NCI-H510A (cell line): ENCODE measurements around the gene ZFR2.

Source experiments
- DNase-seq: peaks from one replicate; lab custom pipeline; 2025; lab: John Stamatoyannopoulos, UW

The ZFR2 gene

DNA sequence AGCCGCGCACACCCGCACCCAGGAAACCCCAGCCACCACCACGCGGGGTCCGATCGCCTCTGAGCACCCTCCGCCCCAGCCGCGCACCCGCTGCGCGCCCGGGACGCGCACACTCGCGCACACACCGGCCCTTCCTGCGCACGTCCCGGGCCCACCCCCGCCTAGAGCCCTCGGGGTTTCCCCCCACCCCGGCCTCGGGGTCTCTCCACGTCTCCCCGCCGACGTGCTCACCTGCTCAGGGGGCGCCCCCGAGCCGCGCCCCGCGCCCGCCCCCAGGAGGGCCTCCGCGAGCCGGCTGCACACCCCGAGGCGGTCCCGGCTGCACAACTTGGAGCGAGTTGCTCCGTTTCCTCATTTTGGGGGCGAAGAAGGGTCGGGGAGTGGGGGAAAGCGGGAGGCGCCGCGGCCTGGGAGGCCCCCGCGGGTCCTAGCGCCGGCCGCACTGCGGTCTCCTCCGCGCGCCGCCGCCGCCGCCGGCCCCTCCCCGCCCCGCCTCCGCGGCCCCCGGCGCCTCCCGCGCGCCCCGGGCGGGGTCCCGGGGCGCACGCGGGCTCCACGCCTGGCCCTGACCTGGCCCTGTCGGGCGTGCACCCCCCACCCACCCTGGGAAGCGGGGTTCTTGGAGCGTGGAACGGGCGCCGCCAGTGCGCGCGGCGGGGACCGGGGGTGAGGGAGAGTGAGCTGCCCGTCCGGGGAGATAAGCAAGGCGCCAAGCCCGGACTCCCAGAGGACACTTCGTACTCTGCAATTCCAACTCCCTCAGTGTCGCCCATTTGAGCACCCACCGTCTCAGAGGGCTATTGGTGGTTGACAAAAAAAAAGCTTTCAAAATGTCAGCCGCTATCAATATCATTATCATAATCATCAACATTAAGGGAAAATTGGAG lies 82.7 kb downstream of the ZFR2 start, which contains the start of gene MATK:
Gene MATK (minus strand): TSS at position 444 of the 887 bp plus-strand sequence. CDS start 1,246 bp downstream, outside the sequence.
- no peak for DNase-seq

DNA sequence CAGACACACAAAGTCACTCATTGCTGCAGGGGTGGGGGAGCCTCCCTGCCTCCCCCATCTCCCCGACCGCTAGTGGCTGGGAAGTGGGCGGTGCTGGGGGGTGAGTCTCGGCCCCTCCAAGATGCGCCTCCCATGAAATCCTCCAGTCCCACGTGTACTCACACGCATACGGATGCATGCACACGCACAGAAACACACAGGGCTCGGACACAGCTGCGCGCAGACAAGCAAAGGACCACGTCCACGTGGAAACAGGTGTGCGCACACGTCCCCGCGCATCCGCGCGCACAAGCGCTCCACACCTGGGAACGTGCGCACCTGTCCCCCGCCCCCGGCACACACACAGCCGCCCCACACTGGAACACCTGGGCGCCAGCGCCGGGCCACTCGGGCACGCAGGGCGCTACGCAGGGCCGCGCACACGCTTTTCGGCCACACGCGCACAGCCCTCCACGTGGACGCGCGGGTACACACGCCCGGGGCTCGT lies 83.3 kb downstream of the ZFR2 start:
- DNase-seq: no peak

DNA sequence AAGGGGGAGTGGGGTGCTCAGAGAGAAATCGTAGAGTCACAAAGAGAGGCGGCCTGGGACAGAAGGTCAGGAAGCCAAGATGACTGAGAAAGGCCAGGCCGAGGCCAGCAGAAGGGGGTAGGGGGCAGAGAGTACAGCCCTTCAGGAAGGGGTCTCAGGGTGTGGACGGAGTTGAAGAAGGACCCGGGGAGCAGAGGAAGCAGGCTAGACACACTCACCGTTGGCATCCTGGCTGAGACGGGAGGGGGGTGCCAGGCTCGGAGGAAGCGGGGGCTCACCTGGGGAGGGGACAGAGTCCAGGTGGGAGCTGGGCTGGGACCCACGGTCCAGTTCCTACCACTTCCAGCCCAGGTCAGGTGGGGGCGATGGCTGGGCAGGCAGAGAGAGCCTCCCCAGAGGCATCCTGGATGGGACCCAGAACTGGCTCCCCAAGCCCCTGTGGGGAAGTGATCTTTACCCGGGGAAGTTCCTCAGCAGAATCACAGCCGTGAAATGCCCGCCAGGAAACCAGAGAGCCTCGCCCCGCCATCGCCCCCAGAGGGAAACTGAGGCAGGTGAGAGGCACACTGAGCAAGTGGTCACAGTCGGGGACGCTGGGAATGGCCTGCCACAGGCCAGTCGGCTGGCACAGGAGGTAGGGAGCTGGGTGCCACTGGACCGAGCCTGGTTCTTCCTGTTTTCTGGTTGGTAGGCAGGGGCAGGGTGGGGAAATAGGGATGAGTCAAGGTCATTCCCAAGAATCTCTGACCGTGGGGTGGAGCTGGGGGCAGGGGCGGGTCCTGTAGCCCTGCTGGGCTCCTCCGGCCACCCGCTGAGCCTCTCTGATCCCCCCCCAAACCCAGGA lies 84.0 kb downstream of the ZFR2 start:
- no peak for DNase-seq

DNA sequence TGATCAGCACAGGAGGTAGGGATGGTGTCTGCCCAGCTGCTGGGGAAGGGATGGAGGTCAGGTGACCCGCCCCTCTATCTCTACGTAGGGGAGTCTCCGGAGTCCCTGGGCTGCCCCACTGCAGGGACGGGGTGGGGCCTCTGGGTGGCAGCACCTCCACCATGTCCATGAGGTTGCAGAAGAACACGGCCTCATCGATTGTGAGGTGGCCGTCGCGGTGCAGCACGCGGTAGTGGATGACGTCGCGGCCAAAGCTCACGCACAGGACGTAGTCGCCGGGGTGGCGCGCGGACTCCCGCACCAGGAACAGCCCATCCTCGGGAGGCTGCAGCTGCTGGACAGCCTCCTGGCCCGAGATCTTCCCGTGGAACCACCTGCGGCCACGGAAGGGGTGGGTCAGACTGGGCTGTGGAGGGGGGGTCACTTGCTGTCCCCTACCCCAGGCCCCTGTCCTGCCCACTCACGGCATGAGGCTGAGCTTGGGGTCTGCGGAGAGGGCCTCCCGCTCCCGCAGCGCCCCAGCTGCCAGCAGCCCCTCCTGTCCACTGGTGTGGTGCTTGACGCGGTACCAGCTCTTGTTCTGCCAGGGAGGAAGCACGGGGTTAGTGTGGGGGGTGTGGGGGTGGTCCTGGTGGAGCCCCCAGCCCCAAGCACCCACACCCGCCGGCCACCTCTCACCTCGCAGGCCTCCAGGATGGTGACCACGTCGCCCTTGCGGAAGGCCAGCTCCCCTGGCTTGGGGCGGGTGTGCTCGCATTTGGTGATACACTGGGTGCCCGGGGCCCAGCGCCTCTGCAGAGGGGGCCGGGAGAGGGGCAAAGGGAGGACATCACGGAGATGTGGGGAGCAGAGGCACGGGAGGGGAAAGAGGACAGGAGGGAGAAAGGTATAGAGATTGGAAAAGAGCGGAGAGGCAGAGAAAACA lies 84.9 kb downstream of the ZFR2 start:
- DNase-seq: no peak

DNA sequence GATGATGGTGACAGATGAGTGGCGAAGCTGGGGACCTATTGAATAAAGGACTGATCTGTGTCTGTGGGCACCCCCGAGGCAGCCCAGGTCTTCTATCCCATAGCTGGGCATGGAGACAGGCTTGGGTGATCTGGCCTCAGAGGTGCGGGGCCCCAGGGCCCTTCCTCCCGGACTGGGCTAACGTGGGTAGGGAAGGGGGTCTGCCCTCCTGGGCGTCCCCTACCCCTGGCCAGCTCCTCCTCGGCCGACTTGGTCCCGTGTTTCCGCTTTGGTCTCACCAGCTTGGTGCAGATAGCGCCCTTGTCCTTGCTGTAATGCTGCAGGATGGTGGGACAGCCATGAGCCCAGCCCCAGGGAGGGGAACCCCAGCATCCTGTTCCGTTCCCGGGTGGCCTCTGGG lies 85.9 kb downstream of the ZFR2 start:
- DNase-seq: no peak

DNA sequence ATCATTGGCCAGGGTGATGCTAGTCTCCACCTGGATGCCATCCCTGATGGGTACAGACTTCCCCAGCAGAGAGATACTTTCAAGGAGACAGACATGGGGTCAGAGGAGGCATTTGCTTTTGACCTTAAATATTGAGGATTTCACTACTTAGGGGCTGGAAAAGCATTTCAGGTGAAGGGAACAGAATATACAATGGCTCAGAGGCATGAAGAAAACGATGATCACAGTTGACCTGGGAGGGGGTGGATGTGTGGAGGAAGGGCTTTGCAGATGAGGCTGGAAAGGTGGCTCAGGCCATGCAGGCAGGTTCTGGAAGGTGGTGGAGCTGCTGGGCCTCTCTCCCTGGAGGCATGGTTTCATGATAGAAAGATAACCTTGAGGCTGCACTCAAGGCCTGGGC lies 86.5 kb downstream of the ZFR2 start:
- DNase-seq: no peak

DNA sequence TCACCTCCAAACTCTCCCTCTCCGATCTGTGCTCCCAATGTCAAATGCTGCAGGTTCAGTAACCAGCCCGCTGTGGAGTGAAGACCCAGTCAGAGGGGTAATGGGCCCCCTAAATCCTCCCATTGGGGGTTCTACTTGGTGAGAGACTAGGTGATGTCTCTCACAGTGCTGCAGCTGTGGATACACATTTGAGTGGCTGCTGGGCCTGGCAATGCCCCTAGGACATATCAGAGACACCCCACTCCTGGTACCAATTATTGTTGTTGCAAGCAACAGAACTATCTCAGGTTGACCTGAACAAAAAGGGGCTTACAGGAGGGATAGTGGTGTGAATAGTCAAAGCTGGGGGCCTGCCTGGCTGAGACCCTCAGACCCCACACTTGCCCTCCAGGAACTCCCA lies 87.2 kb downstream of the ZFR2 start:
- DNase-seq: no peak

DNA sequence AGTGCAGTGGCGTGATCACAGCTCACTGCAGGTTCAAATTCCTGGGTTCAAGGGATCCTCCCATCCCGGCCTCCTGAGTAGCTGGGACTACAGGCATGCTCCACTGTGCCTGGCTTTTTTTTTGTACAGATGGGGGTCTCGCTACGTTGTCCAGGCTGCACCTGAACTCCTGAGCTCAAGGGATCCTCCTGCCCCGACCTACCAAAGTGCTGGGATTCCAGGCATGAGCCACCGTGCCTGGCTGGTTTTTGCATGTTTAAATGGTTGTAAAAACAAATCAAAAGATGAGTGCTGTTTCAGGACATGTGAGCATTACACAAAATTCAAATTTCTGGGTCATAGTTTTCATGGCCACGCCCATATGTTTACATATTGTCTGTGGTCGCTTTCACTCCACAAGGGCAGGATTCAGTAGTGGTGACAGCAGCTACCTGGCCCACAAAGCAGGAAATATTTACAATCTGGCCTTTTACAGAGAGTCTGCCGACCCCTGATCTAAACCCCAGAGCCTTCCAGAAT lies 88.0 kb downstream of the ZFR2 start:
- no peak for DNase-seq

DNA sequence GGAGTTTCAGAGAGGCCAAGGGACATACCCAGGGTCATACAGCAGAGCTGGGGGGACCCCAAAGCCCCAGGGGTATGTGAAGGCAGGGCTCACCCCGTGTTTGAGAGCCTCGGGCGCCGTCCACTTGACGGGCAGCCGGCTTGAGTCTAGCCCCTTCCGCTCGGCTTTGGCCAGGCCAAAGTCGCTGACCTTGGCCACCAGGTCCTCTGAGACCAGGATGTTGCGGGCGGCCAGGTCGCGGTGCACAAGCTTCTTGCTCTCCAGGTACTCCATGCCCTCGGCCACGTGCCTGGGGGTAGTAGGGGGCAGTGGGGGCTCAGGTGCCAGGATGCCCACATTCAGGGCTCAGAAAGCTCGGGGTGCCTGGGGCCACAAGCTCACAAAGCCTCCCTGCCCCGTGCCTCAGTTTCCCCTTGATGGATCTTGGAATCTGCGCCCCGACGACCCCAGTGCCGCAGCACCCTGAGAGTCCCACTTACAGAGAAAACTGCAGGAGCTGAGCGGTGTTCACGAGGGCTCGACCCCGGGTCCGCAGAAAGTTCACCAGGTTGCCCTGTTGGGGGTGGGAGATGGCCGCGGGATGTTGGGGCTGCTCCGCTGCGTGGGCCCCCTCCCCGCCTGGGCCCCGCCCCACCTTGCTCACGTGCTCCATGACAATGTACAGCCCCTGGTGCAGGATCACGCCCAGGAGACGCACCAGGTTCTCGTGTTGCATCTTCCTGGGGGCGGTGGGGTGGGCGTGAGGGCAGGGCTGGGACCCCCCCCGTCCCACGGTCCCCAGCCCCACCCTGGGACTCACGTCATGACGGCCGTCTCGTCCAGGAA lies 89.7 kb downstream of the ZFR2 start:
- no peak for DNase-seq

DNA sequence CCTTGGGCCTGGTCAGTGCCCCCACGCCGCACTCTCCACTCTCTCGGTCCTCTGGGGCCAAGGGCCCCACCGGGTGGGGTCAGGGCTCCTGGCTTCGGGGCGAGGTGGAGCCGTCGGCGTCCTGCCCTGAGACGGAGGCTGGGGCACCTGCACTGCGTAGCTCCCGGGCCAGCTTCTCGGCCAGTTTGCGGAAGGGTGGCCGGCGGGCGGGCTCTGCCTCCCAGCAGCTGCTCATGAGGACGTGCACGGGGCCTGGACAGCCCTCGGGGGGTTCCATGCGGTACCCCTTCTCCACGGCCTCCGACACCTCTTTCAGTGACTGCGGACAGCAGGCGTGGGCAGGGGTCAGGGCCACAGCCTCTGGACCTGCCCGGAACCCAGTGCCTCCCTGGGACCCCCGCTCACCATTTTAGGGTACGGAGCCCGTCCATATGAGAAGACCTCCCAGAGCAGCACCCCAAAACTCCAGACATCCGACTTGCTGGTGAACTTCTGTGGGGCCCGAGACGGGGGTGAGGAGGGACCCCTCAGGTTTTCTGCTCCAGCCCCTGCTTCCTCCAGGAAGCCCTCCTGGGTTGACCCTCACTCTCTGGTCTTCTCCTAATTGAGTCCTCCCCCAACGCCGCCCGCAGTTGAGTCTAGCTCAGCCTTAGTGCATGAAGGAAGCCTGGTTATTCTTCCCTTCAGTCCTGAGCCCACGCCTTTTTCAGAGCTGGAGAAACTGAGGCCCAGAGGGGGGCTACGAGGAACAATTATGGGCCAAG lies 90.6 kb downstream of the ZFR2 start:
- no peak for DNase-seq

DNA sequence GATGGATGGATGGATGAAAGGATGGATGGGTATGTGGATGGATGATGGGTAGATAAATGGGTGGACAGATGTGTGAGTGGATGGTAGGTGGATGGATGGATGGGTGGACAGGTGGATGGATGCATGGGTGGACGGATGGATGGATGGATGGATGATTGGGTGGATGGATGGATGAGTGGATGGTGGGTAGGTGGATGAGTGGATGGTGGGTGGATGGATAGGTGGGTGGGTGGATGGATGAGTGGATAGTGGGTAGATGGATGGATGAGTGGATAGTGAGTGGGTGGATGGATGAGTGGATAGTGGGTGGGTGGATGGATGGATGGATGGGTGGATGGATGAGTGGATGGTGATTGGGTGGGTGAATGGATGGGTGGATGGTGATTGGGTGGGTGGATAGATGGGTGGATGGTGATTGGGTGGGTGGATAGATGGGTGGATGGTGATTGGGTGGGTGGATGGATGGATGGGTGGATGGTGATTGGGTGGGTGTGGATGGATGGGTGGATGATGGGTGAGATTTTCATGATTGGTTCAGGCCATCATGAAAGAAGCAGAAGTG lies 92.3 kb downstream of the ZFR2 start:
- no peak for DNase-seq

DNA sequence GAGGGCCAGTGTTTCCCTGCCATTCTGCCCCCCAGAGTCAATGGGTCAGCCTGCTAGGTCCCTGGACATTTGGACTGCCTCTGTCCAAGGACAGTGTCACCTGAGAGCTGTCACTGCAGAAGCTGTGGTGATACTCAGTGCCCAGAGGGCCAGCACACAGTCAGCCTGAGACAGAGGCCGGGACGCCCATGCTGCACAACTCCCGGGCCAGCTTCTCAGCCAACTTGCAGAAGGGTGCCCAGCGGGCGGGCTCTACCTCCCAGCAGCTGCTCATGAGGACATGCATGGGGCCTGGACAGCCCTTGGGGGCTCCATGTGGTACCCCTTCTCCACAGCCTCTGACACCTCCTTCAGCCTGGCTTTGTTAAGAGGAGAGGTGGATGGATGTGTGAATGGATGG lies 93.0 kb downstream of the ZFR2 start:
- no peak for DNase-seq

DNA sequence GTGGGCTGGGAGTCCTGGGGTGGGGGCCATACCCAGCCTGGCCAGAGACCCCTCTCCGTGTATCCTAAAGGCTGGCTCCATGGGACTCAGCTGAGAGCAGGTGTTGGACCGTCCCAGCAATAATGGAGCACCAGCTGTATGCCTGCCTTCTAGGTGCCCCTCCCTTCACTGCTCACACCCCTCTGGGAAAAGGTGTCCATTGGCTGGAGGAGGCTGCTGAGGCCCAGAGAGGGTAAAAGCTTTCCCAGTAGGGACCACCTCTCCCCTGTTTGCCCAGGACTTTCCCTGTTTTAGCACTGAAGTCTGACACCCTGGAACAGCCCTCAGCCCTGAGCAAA lies 93.5 kb downstream of the ZFR2 start:
- DNase-seq: no peak

DNA sequence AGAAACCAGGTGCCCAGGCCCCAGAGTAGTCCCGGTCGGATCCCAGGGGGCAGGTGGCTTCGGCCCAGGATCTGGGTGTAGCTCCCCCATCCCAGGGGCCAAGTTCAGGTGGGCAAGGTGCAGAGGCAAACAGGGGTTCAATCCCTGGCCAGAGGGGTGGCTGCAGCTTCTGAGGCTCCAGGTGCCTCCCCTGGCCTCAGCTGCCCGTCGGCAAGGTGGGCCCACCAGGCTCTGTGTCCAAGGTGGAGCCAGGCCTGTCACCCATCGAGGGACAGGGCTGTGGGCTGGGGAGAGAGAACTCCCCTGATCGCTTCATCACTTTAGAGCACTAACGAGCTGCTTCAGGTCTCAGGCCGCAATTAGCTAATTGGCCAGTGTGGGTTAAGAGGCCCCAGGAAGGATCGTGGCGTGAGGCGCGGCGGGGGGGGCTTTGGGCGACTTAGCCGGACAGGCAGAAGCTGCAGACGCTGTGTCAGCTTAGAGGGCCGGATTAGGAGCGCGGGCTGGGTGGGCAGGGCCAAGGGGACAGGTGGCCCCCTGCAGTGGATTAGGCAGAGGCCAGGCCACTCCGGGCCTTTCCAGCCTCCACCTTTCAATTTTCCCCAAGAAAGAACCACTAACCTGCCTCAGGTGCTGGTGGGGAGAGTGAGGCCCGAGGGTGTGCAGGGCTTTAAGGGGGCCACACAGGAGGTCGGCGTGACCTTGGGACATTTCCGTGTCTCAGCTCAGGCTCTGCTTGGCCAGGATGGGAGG lies 94.0 kb downstream of the ZFR2 start:
- DNase-seq: no peak

DNA sequence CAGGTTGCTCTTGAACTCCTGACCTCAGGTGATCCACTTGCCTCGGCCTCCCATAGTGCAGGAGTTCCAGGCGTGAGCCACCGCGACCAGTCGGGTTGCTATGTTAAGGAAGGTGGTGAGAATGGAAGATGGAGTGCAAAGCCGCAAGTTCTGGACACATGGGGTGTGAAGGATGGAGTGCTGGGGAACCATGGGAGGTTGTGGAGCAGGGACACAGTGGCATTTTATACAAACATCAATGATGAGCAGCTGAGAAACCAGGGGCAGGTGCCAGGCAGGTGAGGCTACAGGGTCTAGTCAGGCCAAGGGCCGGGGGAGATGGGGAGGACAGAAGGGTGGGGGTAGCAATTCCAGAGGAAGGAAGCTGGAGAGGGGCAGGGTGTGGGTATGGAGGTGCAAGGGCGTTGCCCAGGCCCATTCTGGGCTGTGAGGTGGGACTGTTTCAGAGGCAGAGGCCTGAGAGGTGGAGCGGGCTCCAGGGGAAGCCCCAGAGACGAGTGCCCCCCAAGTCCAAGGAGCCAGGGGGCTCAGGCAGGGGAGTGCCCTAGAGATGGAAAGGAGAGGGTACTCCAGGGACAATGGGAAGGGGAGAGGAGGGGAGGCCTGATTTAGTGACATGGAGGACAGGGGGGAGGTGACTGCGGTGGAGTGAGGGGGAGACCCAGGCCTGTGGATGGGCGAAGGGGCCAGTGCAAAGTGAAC lies 94.9 kb downstream of the ZFR2 start:
- DNase-seq: no peak

DNA sequence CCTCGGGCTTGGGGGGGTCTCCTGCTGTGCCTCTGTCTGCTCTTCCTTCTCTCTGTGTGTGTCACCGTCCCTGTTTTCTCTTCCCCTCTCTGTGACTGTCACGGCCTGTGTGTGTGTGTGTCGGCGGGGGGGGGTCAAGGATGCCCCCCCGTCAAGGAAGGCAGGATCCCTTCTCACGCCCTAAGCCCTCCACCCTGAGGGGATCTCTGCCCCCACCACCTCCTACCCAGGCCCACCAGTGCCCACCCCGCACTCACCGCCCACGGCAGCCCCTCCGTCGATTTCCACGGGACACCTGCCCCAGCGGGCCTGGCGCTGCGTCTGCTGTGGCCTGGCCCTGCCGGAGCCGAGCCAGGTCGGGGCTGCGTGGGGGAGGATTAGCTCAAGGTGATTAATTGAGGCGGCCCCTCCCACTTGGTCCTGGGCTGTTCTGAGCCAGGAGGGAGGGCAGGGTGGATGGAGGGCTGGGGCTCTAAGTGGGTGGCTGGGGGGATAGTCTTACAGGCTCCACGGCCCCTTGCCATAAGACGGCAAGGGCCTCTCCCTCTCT lies 96.9 kb downstream of the ZFR2 start, which contains the start of gene RAX2:
Gene RAX2 (minus strand): TSS at position 323 of the 550 bp plus-strand sequence. CDS start 486 bp downstream, outside the sequence.
- no peak for DNase-seq

DNA sequence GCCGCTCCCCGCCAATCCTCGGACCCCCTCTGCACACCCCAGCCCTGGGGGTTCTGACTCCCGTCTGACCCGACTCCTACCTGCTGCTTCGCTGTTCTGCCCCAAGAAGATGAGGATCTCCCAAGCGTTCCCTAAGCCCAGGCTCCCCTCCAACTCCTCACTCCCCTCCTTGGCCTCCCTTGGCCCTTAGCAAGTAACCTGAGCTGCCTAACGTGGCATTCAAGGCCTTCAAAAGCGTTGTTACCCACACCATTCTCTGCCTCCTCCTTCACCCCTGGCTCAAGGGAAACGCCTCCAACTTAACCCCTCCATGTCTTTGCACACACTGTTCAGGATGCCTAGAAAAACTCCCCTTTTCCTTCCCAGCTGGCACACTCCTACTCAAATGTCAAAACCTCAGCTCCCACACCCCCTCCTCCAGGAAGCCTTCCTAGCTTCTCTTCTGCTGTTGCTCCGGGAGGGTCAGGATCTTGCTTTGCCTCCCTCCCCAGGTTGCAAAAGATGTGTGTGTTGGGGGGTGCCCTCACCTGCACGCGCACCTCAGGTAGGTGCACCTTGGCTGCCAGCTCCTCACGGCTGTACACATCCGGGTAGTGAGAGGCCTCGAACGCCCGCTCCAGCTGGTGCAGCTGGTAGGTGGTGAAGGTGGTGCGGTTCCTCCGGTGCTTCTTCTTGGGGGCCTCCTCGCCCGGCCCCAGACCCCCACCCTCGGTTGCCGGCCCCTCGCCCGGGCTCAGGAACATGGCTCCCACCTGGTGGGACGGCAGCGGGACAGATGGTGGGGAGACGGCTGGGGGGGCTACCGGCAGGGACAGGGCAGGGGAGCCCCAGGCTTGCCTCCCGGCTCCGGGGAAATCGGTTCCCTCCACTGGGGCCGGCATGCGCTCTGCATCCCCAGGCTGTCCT lies 97.6 kb downstream of the ZFR2 start:
- DNase-seq: no peak
